GM19395 (cell line): ENCODE data around the gene CTXN1.
"Not testable (repeated sequence)": the region's sequence is repeated elsewhere in the genome, so short reads cannot be mapped to it uniquely, and the experiment has no call there.

Experiments
- ATAC-seq: cut with Tn5 transposase; IDR thresholded peaks from one replicate; pipeline ENCODE4 v1.9.1; 2021; ENCODE audit warnings: mild to moderate bottlenecking, moderate library complexity; ENCODE audit not compliant: unreplicated experiment

The CTXN1 gene

GRCh38 chr19:7926727-7927604 is 1.0 kb upstream of the CTXN1 start:
- no peak for ATAC-seq

- no peak for ATAC-seq
Observed at GRCh38 chr19:7925171-7925851, 624 bp downstream of the CTXN1 start.

- ATAC-seq, result no peak
Observed at GRCh38 chr19:7924651-7925170, 1.2 kb downstream of the CTXN1 start.

GRCh38 chr19:7924241-7924640 is 1.7 kb downstream of the CTXN1 start:
- ATAC-seq, result no peak

GRCh38 chr19:7923295-7924191 is 2.4 kb downstream of the CTXN1 start:
- ATAC-seq, result no peak

- ATAC-seq, result no peak
Observed at GRCh38 chr19:7922836-7923195, 3.1 kb downstream of the CTXN1 start.

GRCh38 chr19:7921967-7922835 is 3.7 kb downstream of the CTXN1 start:
- ATAC-seq, result no peak

- no peak for ATAC-seq
Observed at GRCh38 chr19:7921302-7921966, 4.5 kb downstream of the CTXN1 start.

GRCh38 chr19:7920519-7921301 is 5.2 kb downstream of the CTXN1 start:
- ATAC-seq, result peak; percentile 38

- ATAC-seq, result peak; percentile 55
Observed at GRCh38 chr19:7919610-7920518, 6.1 kb downstream of the CTXN1 start, which contains the start of gene SNAPC2. Gene SNAPC2, plus strand, starts transcription at chr19:7920338. Its CDS starts 29 bp downstream, at chr19:7920367.

- ATAC-seq, result no peak
Observed at GRCh38 chr19:7918615-7919421, 7.1 kb downstream of the CTXN1 start.

- not testable (repeated sequence) for ATAC-seq
Observed at GRCh38 chr19:7918062-7918614, 7.8 kb downstream of the CTXN1 start.

GRCh38 chr19:7917267-7918061 is 8.5 kb downstream of the CTXN1 start:
- no peak for ATAC-seq

GRCh38 chr19:7916955-7917266 is 9.0 kb downstream of the CTXN1 start:
- no peak for ATAC-seq

- no peak for ATAC-seq
Observed at GRCh38 chr19:7916103-7916954, 9.6 kb downstream of the CTXN1 start.
